ENCODE measurements around the gene ISX. TPM values are rescaled to one million over a fixed set of nuclear protein-coding genes. Genes with fewer than 3 reads are reported as not detected.

ISX gene
- total RNA-seq, 1 experiment from 2014 or later, result not detected

DNA sequence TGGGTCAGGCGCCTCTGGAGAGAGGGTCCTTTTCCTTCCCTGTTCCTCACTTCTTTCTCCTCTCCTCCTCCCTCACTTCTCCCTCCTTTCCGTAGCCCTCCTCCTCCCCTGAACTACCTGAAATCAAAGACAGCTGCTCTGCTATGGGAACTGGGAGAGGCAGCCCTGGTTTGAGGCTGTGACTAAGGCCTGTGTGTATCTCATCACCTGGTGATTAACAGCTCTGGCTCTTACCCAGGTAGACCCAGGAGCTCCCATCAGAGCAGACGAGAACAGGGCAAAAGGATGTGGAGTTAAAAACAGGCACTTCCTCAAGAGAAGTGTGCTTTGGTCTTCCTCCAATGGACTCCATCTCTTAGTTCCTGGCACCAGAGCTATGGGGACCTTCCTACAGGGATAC lies 5.8 kb downstream of the ISX start:
- ChIA-PET CTCF (interaction anchor here (1.0 to 2.3 kb wide), 2 partner anchors 79 to 160 kb away, joined by 3 to 7 read pairs; no protein-coding TSS in a partner anchor), POLR2A (no interaction called here)
- TF ChIP-seq CBFB (CRISPR knock-in tag; IDR thresholded peaks at IDR 0.05; ENCODE audit: low read depth) (no peak), ZNF416 (CRISPR knock-in tag; IDR thresholded peaks at IDR 0.05) (no peak), EMX1 (CRISPR knock-in tag; IDR thresholded peaks at IDR 0.05) (no peak), GRHL2 (CRISPR knock-in tag; IDR thresholded peaks at IDR 0.05; ENCODE audit: insufficient replicate concordance, severe bottlenecking) (no peak), E2F5 (CRISPR knock-in tag; IDR thresholded peaks at IDR 0.05) (no peak), MXD4 (CRISPR knock-in tag; IDR thresholded peaks at IDR 0.05; ENCODE audit: borderline replicate concordance) (no peak), NR2C2 (CRISPR knock-in tag; IDR thresholded peaks at IDR 0.05) (no peak), FOXJ3 (CRISPR knock-in tag; IDR thresholded peaks at IDR 0.05; ENCODE audit: borderline replicate concordance) (no peak), RORB (CRISPR knock-in tag; IDR thresholded peaks at IDR 0.05) (no peak), ATF6 (CRISPR knock-in tag; IDR thresholded peaks at IDR 0.05) (no peak), KAT7 (CRISPR knock-in tag; IDR thresholded peaks at IDR 0.05; ENCODE audit: borderline replicate concordance) (no peak)
- TF ChIP-seq, protein P1, sequence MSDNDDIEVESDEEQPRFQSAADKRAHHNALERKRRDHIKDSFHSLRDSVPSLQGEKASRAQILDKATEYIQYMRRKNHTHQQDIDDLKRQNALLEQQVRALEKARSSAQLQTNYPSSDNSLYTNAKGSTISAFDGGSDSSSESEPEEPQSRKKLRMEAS (CRISPR knock-in tag; IDR thresholded peaks at IDR 0.05), result no peak
- TF ChIP-seq, protein P2, sequence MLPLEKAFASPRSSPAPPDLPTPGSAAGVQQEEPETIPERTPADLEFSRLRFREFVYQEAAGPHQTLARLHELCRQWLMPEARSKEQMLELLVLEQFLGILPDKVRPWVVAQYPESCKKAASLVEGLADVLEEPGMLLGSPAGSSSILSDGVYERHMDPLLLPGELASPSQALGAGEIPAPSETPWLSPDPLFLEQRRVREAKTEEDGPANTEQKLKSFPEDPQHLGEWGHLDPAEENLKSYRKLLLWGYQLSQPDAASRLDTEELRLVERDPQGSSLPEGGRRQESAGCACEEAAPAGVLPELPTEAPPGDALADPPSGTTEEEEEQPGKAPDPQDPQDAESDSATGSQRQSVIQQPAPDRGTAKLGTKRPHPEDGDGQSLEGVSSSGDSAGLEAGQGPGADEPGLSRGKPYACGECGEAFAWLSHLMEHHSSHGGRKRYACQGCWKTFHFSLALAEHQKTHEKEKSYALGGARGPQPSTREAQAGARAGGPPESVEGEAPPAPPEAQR (CRISPR knock-in tag; IDR thresholded peaks at IDR 0.05), result no peak
- TF ChIP-seq, protein P3, sequence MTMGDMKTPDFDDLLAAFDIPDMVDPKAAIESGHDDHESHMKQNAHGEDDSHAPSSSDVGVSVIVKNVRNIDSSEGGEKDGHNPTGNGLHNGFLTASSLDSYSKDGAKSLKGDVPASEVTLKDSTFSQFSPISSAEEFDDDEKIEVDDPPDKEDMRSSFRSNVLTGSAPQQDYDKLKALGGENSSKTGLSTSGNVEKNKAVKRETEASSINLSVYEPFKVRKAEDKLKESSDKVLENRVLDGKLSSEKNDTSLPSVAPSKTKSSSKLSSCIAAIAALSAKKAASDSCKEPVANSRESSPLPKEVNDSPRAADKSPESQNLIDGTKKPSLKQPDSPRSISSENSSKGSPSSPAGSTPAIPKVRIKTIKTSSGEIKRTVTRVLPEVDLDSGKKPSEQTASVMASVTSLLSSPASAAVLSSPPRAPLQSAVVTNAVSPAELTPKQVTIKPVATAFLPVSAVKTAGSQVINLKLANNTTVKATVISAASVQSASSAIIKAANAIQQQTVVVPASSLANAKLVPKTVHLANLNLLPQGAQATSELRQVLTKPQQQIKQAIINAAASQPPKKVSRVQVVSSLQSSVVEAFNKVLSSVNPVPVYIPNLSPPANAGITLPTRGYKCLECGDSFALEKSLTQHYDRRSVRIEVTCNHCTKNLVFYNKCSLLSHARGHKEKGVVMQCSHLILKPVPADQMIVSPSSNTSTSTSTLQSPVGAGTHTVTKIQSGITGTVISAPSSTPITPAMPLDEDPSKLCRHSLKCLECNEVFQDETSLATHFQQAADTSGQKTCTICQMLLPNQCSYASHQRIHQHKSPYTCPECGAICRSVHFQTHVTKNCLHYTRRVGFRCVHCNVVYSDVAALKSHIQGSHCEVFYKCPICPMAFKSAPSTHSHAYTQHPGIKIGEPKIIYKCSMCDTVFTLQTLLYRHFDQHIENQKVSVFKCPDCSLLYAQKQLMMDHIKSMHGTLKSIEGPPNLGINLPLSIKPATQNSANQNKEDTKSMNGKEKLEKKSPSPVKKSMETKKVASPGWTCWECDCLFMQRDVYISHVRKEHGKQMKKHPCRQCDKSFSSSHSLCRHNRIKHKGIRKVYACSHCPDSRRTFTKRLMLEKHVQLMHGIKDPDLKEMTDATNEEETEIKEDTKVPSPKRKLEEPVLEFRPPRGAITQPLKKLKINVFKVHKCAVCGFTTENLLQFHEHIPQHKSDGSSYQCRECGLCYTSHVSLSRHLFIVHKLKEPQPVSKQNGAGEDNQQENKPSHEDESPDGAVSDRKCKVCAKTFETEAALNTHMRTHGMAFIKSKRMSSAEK (CRISPR knock-in tag; IDR thresholded peaks at IDR 0.05; ENCODE audit: borderline replicate concordance), result no peak
- Mint-ChIP-seq H3K4me3 (no peak overlapping the region), H3K27me3 (ENCODE audit: low read depth) (no peaks in the 10 kb centered on the region; the same call in 1 of the 2 replicates), H3K36me3 (no peaks in the 10 kb centered on the region), H3K27ac (no peak overlapping the region), H3K4me1 (no peaks in the 10 kb centered on the region), H3K9me3 (peaks cover 7% of the 10 kb centered on the region; the same call in 1 of the 2 replicates)
- no peak for ATAC-seq
- no peak for DNase-seq (ENCODE audit: low spot score)

- DNase-seq (ENCODE audit: low spot score) (no peak), ATAC-seq (no peak)
- POLR2A ChIA-PET, result no interaction called here
- Mint-ChIP-seq H3K4me1 (no peaks in the 10 kb centered on the region), H3K9me3 (peaks cover 7% of the 10 kb centered on the region; the same call in 1 of the 2 replicates), H3K36me3 (no peaks in the 10 kb centered on the region), H3K4me3 (no peak overlapping the region), H3K27ac (no peak overlapping the region), H3K27me3 (ENCODE audit: low read depth) (no peaks in the 10 kb centered on the region; the same call in 1 of the 2 replicates)
- CTCF ChIA-PET, result no interaction called here
- TF ChIP-seq PREB (CRISPR knock-in tag; IDR thresholded peaks at IDR 0.05; ENCODE audit: borderline replicate concordance) (no peak), ATF6 (CRISPR knock-in tag; IDR thresholded peaks at IDR 0.05) (no peak), CTCF (IDR thresholded peaks at IDR 0.05) (no peak), ZNF281 (CRISPR knock-in tag; IDR thresholded peaks at IDR 0.05) (no peak)
Measured at GRCh38 chr22:35072925-35073324, 7.0 kb downstream of the ISX start.

Measured in WTC11 (cell line).